GM18517 (cell line): ENCODE data around the gene ZBTB8B.
"Not testable (repeated sequence)": the region's sequence is repeated elsewhere in the genome, so short reads cannot be mapped to it uniquely, and the experiment has no call there.

Experiments
- ATAC-seq: cut with Tn5 transposase; IDR thresholded peaks from one replicate; pipeline ENCODE4 v1.9.1; 2021; ENCODE audit warnings: mild to moderate bottlenecking, moderate library complexity; ENCODE audit not compliant: unreplicated experiment

ZBTB8B gene

DNA sequence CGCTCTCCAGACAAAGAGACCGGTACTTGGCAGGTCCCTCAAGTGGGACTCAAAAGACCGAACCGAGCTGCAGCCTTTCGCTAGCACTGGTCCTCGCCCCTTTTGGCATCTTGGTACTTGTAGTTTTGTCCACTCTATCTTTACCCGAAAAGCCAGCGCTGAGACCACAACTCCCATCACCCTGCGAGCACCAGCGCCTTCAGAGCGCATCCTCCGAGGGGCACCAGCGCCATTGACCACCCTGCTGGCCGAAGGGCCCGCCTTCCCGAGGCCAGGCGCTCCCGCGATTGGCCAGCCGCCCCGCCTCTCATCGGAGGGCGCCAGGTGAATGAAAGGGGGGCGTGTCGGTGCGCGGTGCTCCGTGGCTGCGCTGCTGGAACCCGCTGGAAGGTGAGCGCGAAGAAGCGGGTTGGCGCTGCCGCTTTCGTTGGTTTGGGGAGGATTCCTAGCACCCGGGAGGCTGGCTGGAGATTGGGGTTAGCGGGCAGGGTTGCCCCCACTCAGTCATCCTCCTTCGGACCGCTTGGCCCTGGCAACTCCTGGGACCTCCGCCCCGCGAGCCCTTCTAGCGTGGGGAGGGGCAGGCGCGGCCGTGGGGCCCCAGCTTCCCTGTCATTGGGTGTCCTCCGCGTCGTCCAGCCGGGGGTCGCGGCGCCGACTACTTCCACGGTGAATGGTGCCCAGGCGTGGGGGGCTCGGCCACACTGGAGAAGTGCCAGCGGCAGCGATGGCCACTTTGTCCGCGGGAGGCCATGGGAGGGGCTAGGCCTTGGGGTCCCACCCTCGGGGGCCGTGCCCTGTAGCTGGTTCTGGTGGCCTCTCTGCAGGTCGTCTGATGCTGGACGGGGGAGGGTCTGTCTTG lies at the start of gene ZBTB8B:
Gene ZBTB8B (plus strand): TSS at position 357 of the 862 bp plus-strand sequence. CDS start 5,553 bp downstream, outside the sequence.
- ATAC-seq = no peak

DNA sequence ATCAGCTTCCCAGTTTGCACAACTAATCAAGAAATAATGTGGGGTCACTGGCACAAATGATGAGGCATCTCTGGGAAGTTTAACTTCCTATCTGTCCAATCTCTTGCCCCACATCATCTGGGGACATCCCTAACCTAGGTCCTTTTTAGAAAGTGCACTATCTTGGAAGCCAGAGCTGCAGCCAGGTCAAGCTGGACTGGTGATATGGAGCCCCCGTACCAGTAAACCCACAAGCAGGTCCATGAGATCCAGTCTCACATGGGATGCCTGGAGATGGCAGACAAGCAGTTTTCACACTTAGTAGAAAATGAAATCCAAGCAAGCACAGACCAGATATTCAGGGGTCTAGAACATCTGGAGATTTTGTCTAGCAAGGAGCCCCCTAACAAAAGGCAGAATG lies 43.1 kb upstream of the ZBTB8B start:
- ATAC-seq = no peak

GRCh38 chr1:32426489-32427255 lies 38.2 kb upstream of the ZBTB8B start:
- ATAC-seq = no peak

GRCh38 chr1:32427264-32427963 lies 37.5 kb upstream of the ZBTB8B start:
- no peak for ATAC-seq

GRCh38 chr1:32431736-32432400 lies 33.0 kb upstream of the ZBTB8B start:
- no peak for ATAC-seq

DNA sequence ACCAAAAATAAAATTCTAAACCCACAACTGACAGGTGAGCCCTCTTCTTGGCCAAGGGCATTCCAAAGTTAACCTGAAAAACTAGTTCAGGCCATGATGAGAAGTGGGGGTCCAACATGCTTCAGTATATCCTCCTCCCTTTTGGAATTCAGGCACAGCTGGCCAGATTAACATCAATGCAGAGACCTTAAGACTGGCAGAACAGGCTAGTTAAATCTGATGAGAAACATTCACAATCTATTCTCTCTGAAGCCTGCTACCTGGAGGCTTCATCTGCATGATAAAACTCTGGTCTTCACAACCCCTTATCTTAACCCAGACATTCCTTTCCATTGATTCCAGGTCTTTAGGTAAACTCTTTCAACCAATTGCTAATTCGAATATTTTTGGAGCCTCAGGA lies 26.7 kb upstream of the ZBTB8B start:
- ATAC-seq = no peak

DNA sequence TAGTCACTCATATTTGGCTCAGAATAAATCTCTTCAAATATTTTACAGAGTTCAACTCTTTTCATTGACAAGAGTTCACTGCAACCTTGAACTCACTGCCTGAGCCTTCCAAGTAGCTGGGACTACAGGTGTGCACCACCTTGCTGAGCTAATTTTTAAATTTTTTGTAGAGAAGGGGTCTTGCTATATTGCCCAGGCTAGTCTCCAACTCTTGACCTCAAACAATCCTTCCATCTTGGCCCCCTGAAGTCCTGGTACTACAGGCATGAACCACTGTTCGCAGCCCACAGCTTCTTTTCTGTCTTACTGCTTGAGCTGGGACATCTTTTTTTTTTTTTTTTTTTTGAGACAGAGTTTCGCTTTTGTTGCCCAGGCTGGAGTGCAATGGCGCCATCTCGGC lies 26.1 kb upstream of the ZBTB8B start:
- ATAC-seq = not testable (repeated sequence)

DNA sequence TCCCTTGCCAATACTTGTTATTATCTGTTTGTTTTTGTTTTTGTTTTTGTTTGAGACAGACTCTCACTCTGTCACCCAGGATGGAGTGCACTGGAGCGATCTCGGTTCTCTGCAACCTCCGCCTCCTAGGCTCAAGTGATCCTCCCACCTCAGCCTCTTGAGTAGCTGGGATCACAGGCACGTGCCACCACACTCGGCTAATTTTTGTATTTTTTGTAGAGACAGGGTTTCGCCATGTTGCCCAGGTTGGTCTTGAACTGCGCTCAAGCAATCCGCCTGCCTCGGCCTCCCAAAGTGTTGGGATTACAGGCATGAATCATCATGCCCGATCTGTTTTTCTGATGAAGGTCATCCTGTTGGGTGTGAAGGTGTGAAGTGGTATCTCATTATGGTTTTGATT lies 23.4 kb upstream of the ZBTB8B start:
- not testable (repeated sequence) for ATAC-seq

DNA sequence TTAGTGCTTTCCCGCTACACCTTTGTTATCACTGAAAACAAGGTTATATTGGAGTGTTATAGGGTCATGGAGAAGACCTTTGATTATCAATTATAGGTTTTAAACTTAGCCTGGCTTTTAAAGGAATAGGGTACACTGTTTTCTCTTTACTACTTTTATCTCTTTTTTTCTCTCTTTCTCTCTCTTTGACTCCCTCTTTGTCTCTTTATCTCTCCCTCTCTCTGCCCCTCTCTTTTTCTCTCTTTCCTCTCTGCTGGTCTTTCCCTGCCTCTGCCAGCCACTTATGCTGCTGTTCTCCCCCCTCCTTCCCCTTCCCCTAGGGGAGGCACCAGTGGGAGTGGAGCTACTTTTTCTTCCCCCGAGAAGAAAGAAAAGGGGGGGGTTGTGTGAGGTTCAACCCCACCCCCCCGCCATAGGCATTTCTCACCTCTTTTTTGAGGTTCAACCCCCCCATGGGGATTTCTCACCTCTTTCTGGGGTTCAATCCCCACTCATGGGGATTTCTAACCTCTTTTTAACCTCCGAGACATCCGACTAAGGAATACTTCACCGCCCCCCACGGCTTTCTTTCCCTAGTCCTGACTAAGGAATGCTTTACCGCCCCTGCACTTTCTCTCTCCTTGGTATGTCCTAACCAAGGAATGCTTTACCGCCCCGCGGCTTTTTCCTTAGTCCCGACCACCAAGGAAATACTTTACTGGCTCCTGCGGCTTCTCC lies 17.2 kb upstream of the ZBTB8B start:
- no peak for ATAC-seq

DNA sequence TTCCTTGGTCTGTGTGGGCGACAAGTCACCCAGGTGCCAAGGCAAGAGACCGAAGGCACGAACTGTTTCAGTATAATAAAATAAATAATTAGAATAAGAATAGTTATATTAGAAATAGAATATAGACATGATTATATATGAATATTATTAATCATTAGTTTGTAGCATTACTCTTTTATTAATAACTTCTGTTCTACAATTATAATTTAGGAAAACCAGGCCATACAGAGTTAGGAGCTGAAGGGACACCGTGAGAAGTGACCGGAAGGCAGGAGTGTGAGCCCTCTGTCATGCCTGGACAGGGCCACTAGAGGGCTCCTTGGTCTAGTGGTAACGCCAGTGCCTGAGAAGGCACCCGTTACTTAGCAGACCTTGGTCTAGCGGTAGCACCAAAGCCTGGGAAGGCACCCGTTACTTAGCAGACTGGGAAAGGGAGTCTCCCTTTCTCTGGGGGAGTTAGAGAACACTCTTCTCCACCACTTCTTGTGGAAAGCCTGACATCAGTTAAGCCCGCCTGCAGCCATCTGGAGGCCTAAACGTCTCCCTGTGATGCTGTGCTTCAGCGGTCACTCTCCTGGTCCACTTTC lies 16.6 kb upstream of the ZBTB8B start:
- ATAC-seq = not testable (repeated sequence)

- ATAC-seq = no peak
Measured at GRCh38 chr1:32448773-32449456, 16.0 kb upstream of the ZBTB8B start.

- not testable (repeated sequence) for ATAC-seq
Measured at GRCh38 chr1:32449457-32449831, 15.4 kb upstream of the ZBTB8B start.

GRCh38 chr1:32454726-32455125 lies 10.1 kb upstream of the ZBTB8B start:
- no peak for ATAC-seq

- no peak for ATAC-seq
Measured at GRCh38 chr1:32455958-32456357, 8.9 kb upstream of the ZBTB8B start.

DNA sequence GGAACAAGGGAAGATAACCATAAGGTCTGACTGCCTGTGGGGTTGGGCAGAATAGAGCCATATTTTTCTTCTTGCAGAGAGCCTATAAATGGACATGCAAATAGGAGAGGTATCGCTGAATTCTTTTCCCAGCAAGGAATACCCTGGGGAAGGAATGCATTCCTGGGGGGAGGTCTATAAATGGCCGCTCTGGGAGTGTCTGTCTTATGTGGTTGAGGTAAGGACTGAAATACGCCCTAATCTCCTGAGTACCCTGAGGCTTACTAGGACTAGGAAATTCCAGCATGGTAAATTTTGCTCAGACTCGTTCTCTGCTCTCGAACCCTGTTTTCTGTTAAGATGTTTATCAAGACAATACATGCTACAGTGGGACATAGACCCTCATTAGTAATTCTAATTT lies 6.1 kb upstream of the ZBTB8B start:
- not testable (repeated sequence) for ATAC-seq

DNA sequence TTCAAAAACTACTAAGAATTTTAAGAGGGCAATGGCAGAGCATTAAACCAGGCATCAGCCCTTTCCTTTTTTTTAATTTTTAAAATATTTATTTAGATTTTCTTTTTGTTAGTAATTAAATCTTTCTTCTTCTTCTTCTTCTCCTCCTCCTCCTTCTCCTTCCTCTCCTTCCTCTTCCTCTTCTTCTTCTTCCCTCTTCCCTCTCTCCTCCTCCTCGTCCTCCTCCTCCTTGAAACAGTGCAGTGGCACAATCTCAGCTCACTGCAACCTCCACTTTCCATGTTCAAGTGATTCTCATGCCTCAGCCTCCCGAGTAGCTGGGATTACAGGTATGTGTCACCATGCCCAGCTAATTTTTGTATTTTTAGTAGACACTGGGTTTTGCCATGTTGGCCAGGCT lies 1.9 kb upstream of the ZBTB8B start:
- not testable (repeated sequence) for ATAC-seq

DNA sequence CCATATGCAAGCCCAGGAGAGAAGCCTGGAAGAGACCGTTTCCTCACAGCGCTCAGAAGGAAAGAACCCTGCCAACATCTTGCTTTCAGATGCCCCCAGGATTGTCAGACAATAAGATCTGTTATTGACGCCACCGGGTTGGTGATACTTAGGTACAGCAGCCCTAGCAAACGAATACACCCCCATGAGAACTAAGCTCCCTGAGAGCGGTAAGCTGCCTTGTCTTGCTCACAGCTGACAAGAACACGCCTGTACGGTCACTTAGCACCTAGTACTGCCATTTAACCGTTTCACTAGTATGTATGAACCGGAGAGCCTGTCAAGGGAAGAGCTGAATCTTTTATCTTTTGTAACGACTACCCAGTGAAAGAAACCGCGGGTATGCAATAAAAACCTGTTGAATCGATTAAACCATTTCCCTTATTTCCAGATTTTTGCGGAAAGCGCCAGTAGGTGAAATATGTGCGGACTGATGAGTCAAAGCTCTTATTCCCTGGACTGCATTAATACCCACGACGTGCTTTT lies 619 bp upstream of the ZBTB8B start:
- ATAC-seq = no peak

- ATAC-seq = no peak
Measured at GRCh38 chr1:32465578-32465933, 684 bp downstream of the ZBTB8B start.

DNA sequence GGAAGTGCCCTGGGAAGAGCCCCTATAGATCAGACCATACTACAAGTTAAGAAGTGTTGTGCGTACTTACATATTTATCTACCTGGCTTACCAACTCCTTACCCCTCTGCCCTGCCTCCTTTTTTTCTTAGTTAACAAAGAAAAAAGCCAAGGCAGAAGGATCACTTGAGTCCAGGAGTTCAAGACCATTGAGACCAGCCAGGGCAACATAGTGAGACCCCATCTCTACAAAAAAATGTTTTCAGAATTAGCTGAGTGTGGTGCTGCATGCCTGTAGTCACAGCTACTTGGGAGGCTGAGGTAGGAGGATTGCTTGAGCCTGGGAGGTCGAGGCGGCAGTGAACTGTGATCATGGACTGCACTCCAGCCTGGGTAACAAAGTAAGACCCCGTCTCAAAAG lies 1.9 kb downstream of the ZBTB8B start:
- no peak for ATAC-seq
